ENCODE results near the gene BCAT1.

GRCh38 chr12:24982250-24982649, 33.3 kb upstream of the BCAT1 start:
- TF ChIP-seq GATAD2B (IDR thresholded peaks at IDR 0.05; ENCODE audit: borderline replicate concordance), result no peak
- TF ChIP-seq HES1 (IDR thresholded peaks at IDR 0.05; ENCODE audit: low read depth), result no peak
- no peak for TF ChIP-seq CTCF (IDR thresholded peaks at IDR 0.05 in 2 of 3, conservative IDR thresholded peaks at IDR 0.05 in 1 of 3; ENCODE audit: insufficient read depth in 2 of 3, low read depth in 1 of 3, low read length in 3 of 3)
- no peak for TF ChIP-seq ATF3 (IDR thresholded peaks at IDR 0.05)
- no peak for TF ChIP-seq ATF3 (CRISPR knock-in tag; conservative IDR thresholded peaks at IDR 0.05)
- TF ChIP-seq CAMTA2 (CRISPR knock-in tag; conservative IDR thresholded peaks at IDR 0.05), result no peak
- no peak for TF ChIP-seq KAT2B (IDR thresholded peaks at IDR 0.05; ENCODE audit: low read depth, low read length)
- no peak for TF ChIP-seq EHMT2 (IDR thresholded peaks at IDR 0.05)
- no peak for TF ChIP-seq CREM (IDR thresholded peaks at IDR 0.05; ENCODE audit: low read depth)
- no peak for TF ChIP-seq POLR2A (conservative IDR thresholded peaks at IDR 0.05)
- no peak for TF ChIP-seq REST (IDR thresholded peaks at IDR 0.05; ENCODE audit: borderline replicate concordance)
- no peak for TF ChIP-seq REST (CRISPR knock-in tag; IDR thresholded peaks at IDR 0.05; ENCODE audit: low read depth)
